Stomach smooth muscle (tissue), 2 donors: ENCODE measurements around the gene SCUBE3.

Experiments used
- H3K27ac ChIP-seq: one replicate; pipeline ENCODE4 v1.7.0; 2013; ENCODE audit warnings: mild to moderate bottlenecking, low read length, inconsistent platforms
- H3K27me3 ChIP-seq, 2 donors: one replicate each; pipeline ENCODE4 v1.7.0; 2013; ENCODE audit warnings: low read length in 2 of 2; ENCODE audit not compliant: insufficient read depth in 2 of 2, control insufficient read depth in 1 of 2
- H3K36me3 ChIP-seq, 2 donors: one replicate each; pipeline ENCODE4 v1.7.0; 2013; ENCODE audit warnings: low read length in 2 of 2; ENCODE audit not compliant: control insufficient read depth in 2 of 2, insufficient read depth in 2 of 2
- H3K4me1 ChIP-seq: one replicate; pipeline ENCODE4 v1.7.0; 2013; ENCODE audit warnings: low read length; ENCODE audit not compliant: control insufficient read depth, insufficient read depth
- H3K4me3 ChIP-seq, 2 donors: one replicate each; pipeline ENCODE4 v1.7.0; 2013; ENCODE audit warnings: low read length in 2 of 2
- H3K9ac ChIP-seq, 2 donors: one replicate each; pipeline ENCODE4 v1.7.0; 2013; ENCODE audit warnings: low read length in 2 of 2, mild to moderate bottlenecking in 1 of 2
- H3K9me3 ChIP-seq, 2 donors: one replicate each; pipeline ENCODE4 v1.7.0; 2013; ENCODE audit warnings: low read length in 2 of 2; ENCODE audit not compliant: control insufficient read depth in 2 of 2
- donor health status: healthy.
- donor health status: Pancreatic carcinoma.

The SCUBE3 gene

GRCh38 chr6:35224720-35225119, 11.0 kb downstream of the SCUBE3 start:
- H3K27me3 ChIP-seq = no peaks in the 10 kb centered on the region
- no peak overlapping the region for H3K27ac ChIP-seq

GRCh38 chr6:35228481-35228880, 14.7 kb downstream of the SCUBE3 start:
- H3K9me3 ChIP-seq = no peaks in the 10 kb centered on the region
- H3K4me1 ChIP-seq = peaks cover 15% of the 10 kb centered on the region
- H3K27ac ChIP-seq = no peak overlapping the region
- no peak overlapping the region for H3K4me3 ChIP-seq
- H3K27me3 ChIP-seq = no peaks in the 10 kb centered on the region
- H3K9ac ChIP-seq = no peak overlapping the region
- H3K36me3 ChIP-seq = peaks cover 0 to 4% of the 10 kb centered on the region in 2 donors

More at GRCh38 chr6:35224720-35225119, 11.0 kb downstream of the SCUBE3 start:
- no peaks in the 10 kb centered on the region for H3K9me3 ChIP-seq
- H3K4me1 ChIP-seq = no peaks in the 10 kb centered on the region
- peaks cover 0 to 2% of the 10 kb centered on the region in 2 donors for H3K36me3 ChIP-seq
- H3K9ac ChIP-seq = no peak overlapping the region
- no peak overlapping the region for H3K4me3 ChIP-seq

- Histone ChIP-seq H3K27me3 (no peaks in the 10 kb centered on the region), H3K27ac (no peak overlapping the region), H3K4me1 (peaks cover 15% of the 10 kb centered on the region), H3K9ac (no peak overlapping the region), H3K4me3 (no peak overlapping the region), H3K36me3 (peaks cover 0 to 4% of the 10 kb centered on the region in 2 donors), H3K9me3 (no peaks in the 10 kb centered on the region)
Observed at GRCh38 chr6:35229304-35229703, 15.5 kb downstream of the SCUBE3 start.

- H3K4me3 ChIP-seq = peak overlapping the region in 1 of 2 donors; percentile 15
- H3K27me3 ChIP-seq = no peaks in the 10 kb centered on the region
- H3K36me3 ChIP-seq = peaks cover 0 to 4% of the 10 kb centered on the region in 2 donors
- H3K27ac ChIP-seq = no peak overlapping the region
- H3K9ac ChIP-seq = no peak overlapping the region
- H3K4me1 ChIP-seq = peaks cover 15% of the 10 kb centered on the region
- H3K9me3 ChIP-seq = no peaks in the 10 kb centered on the region
Observed at GRCh38 chr6:35230498-35230897, 16.7 kb downstream of the SCUBE3 start.

- no peaks in the 10 kb centered on the region for H3K9me3 ChIP-seq
- H3K4me3 ChIP-seq = peak overlapping the region in 1 of 2 donors; percentile 15
- H3K27ac ChIP-seq = no peak overlapping the region
- H3K9ac ChIP-seq = no peak overlapping the region
- H3K27me3 ChIP-seq = no peaks in the 10 kb centered on the region
- H3K4me1 ChIP-seq = peaks cover 15% of the 10 kb centered on the region
- H3K36me3 ChIP-seq = peaks cover 0 to 4% of the 10 kb centered on the region in 2 donors
Observed at GRCh38 chr6:35230950-35231349, 17.2 kb downstream of the SCUBE3 start.

- H3K36me3 ChIP-seq = peaks cover 0 to 4% of the 10 kb centered on the region in 2 donors
- peaks cover 15% of the 10 kb centered on the region for H3K4me1 ChIP-seq
- no peak overlapping the region for H3K27ac ChIP-seq
- H3K4me3 ChIP-seq = no peak overlapping the region
- H3K9me3 ChIP-seq = no peaks in the 10 kb centered on the region
- H3K9ac ChIP-seq = no peak overlapping the region
- no peaks in the 10 kb centered on the region for H3K27me3 ChIP-seq
Observed at GRCh38 chr6:35231563-35231962, 17.8 kb downstream of the SCUBE3 start.

- H3K27me3 ChIP-seq = no peaks in the 10 kb centered on the region
- no peak overlapping the region for H3K9ac ChIP-seq
- no peaks in the 10 kb centered on the region for H3K9me3 ChIP-seq
- no peak overlapping the region for H3K27ac ChIP-seq
- H3K4me3 ChIP-seq = no peak overlapping the region
- H3K36me3 ChIP-seq = peaks cover 3 to 4% of the 10 kb centered on the region in 2 donors
- H3K4me1 ChIP-seq = peaks cover 35% of the 10 kb centered on the region
Observed at GRCh38 chr6:35234901-35235300, 21.1 kb downstream of the SCUBE3 start.

- peaks cover 33% of the 10 kb centered on the region for H3K4me1 ChIP-seq
- no peaks in the 10 kb centered on the region for H3K9me3 ChIP-seq
- H3K4me3 ChIP-seq = no peak overlapping the region
- no peak overlapping the region for H3K9ac ChIP-seq
- no peak overlapping the region for H3K27ac ChIP-seq
- peaks cover 3 to 4% of the 10 kb centered on the region in 2 donors for H3K36me3 ChIP-seq
- H3K27me3 ChIP-seq = no peaks in the 10 kb centered on the region
Observed at GRCh38 chr6:35236223-35236622, 22.5 kb downstream of the SCUBE3 start.

- no peaks in the 10 kb centered on the region for H3K27me3 ChIP-seq
- H3K4me1 ChIP-seq = peaks cover 28% of the 10 kb centered on the region
- no peak overlapping the region for H3K4me3 ChIP-seq
- H3K9ac ChIP-seq = no peak overlapping the region
- H3K9me3 ChIP-seq = no peaks in the 10 kb centered on the region
- peaks cover 2 to 3% of the 10 kb centered on the region in 2 donors for H3K36me3 ChIP-seq
- no peak overlapping the region for H3K27ac ChIP-seq
Observed at GRCh38 chr6:35237476-35237875, 23.7 kb downstream of the SCUBE3 start.

GRCh38 chr6:35238843-35239289, 25.1 kb downstream of the SCUBE3 start:
- peaks cover 3 to 13% of the 10 kb centered on the region in 2 donors for H3K36me3 ChIP-seq
- H3K9ac ChIP-seq = peak overlapping the region in 1 of 2 donors; percentile 13
- no peaks in the 10 kb centered on the region for H3K27me3 ChIP-seq
- no peak overlapping the region for H3K27ac ChIP-seq
- H3K4me3 ChIP-seq = peak overlapping the region in 1 of 2 donors; percentile 29
- no peaks in the 10 kb centered on the region for H3K9me3 ChIP-seq
- peaks cover 28% of the 10 kb centered on the region for H3K4me1 ChIP-seq

- no peak overlapping the region for H3K27ac ChIP-seq
- no peaks in the 10 kb centered on the region for H3K27me3 ChIP-seq
- peaks cover 28% of the 10 kb centered on the region for H3K4me1 ChIP-seq
- peaks cover 3 to 15% of the 10 kb centered on the region in 2 donors for H3K36me3 ChIP-seq
- H3K4me3 ChIP-seq = no peak overlapping the region
- no peaks in the 10 kb centered on the region for H3K9me3 ChIP-seq
- H3K9ac ChIP-seq = peak overlapping the region; percentile 5 to 7
Observed at GRCh38 chr6:35239581-35239980, 25.8 kb downstream of the SCUBE3 start.
